ENCODE results near the gene B4GALT4. TPM values are rescaled to one million over a fixed set of nuclear protein-coding genes. Genes with fewer than 3 reads are reported as not detected.

B4GALT4 gene
- total and polyA plus RNA-seq, 2 of the 8 experiments (the other 6 are each of a cell fraction or from before 2014, with no cell fraction given): 14.6 to 44.7 TPM

- ChIA-PET POLR2A (ENCODE audit: partially characterized antibody) (no interaction called here), CTCF (ENCODE audit: partially characterized antibody) (interaction anchor here (0.5 kb wide), 1 partner anchor 185 kb away, joined by 3 read pairs; no protein-coding TSS in a partner anchor)
- H4K20me1 ChIP-seq (replicated peaks in 1 of 2; ENCODE audit: control insufficient read depth in 1 of 2, insufficient read depth in 2 of 2, low read length in 2 of 2): no peaks in the 10 kb centered on the region
- 86% methylated on average over 4 of the region's 4 CpGs; no CpG with 5 or more reads in 1 of the 2 experiments for WGBS, 2 experiments (ENCODE audit: extremely low coverage in 1 of 2, insufficient coverage in 1 of 2, insufficient read length in 1 of 2, insufficient replicate concordance in 2 of 2, low coverage in 1 of 2, low lambda C conversion rate in 2 of 2, missing lambda C conversion rate in 1 of 2)
- peak overlapping the region; percentile 13 for H2BK120ac ChIP-seq (replicated peaks; ENCODE audit: low read depth, low read length)
- H4K8ac ChIP-seq (ENCODE audit: extremely low read depth, insufficient read depth, low read length): no peak overlapping the region
- no peak overlapping the region for H4K5ac ChIP-seq (ENCODE audit: insufficient read length, low read depth, low read length)
- no peak overlapping the region for H3K23ac ChIP-seq (ENCODE audit: insufficient read length)
- FAIRE-seq: no peak
- H3K79me2 ChIP-seq (ENCODE audit: control insufficient read depth in 1 of 2, insufficient read depth in 2 of 2, low read length in 2 of 2): no peaks in the 10 kb centered on the region
- no peak overlapping the region for H4K91ac ChIP-seq (replicated peaks; ENCODE audit: insufficient read length, low read length)
- no peak overlapping the region for H2BK5ac ChIP-seq (ENCODE audit: low read depth, low read length)
- H3K23me2 ChIP-seq (ENCODE audit: low read depth, low read length): no peaks in the 10 kb centered on the region
- H3K79me1 ChIP-seq (ENCODE audit: low read depth, low read length): no peaks in the 10 kb centered on the region
- H3K56ac ChIP-seq (replicated peaks; ENCODE audit: insufficient read length, low read depth, low read length): no peak overlapping the region
- no peaks in the 10 kb centered on the region for H3K9me3 ChIP-seq (ENCODE audit: insufficient read depth in 2 of 2, low read depth in 1 of 2, low read length in 1 of 2)
- H3K27me3 ChIP-seq (replicated peaks in 1 of 4; ENCODE audit: control insufficient read depth in 3 of 4, extremely low read depth in 1 of 4, insufficient read depth in 3 of 4, low read length in 3 of 4): no peaks in the 10 kb centered on the region; a peak in 2 of 7 replicates
- no peak overlapping the region for H2BK15ac ChIP-seq (ENCODE audit: low read length)
- DNase-seq (ENCODE audit: low read depth in 1 of 2, low spot score in 2 of 2): no peak
- no peak overlapping the region for H3K4me3 ChIP-seq (ENCODE audit: extremely low read depth in 1 of 4, insufficient read depth in 2 of 4, low read depth in 3 of 4, low read length in 4 of 4)
- no peaks in the 10 kb centered on the region for H3K36me3 ChIP-seq (ENCODE audit: control insufficient read depth in 2 of 4, insufficient read depth in 4 of 4, low read length in 3 of 4)
- H3K4me1 ChIP-seq (replicated peaks in 1 of 4; ENCODE audit: control insufficient read depth in 3 of 4, insufficient read depth in 4 of 4, low read length in 3 of 4): peaks cover 0 to 8% (median 7%) of the 10 kb centered on the region in 4 experiments; a peak in 3 of 7 replicates
- H3K4me2 ChIP-seq (ENCODE audit: insufficient read depth in 1 of 2, low read depth in 2 of 2, low read length in 2 of 2): no peak overlapping the region
- no peak overlapping the region for H2BK12ac ChIP-seq (ENCODE audit: low read depth, low read length)
- no peak overlapping the region for H3K18ac ChIP-seq (ENCODE audit: extremely low read depth, low read length)
- no peak overlapping the region for H3K14ac ChIP-seq (ENCODE audit: insufficient read length)
- no peak overlapping the region for H2BK20ac ChIP-seq (ENCODE audit: low read length)
- no peak overlapping the region for H3K27ac ChIP-seq (ENCODE audit: low read depth, low read length)
- H3K4ac ChIP-seq (replicated peaks; ENCODE audit: insufficient read length, low read depth, low read length): no peak overlapping the region
- no peak overlapping the region for H3K9ac ChIP-seq (replicated peaks in 1 of 4; ENCODE audit: extremely low read depth in 1 of 4, low read depth in 3 of 4, low read length in 3 of 4)
- no peak overlapping the region for H2AK5ac ChIP-seq (ENCODE audit: low read depth, low read length)
- H2AFZ ChIP-seq (ENCODE audit: low read length): no peak overlapping the region
- no peak for TF ChIP-seq RXRA (IDR thresholded peaks at IDR 0.05; ENCODE audit: insufficient read depth, low read depth, low read length)
- no peak for TF ChIP-seq KDM5A (IDR thresholded peaks at IDR 0.05; ENCODE audit: low read length)
- no peak for TF ChIP-seq HDAC2 (IDR thresholded peaks at IDR 0.05; ENCODE audit: borderline replicate concordance in 1 of 2, low read depth in 2 of 2, low read length in 2 of 2)
- TF ChIP-seq YY1 (IDR thresholded peaks at IDR 0.05; ENCODE audit: low read depth, low read length): no peak
- TF ChIP-seq SRF (IDR thresholded peaks at IDR 0.05; ENCODE audit: low read depth, low read length): no peak
- no peak for TF ChIP-seq ASH2L (IDR thresholded peaks at IDR 0.05; ENCODE audit: low read length)
- no peak for TF ChIP-seq CHD2 (IDR thresholded peaks at IDR 0.05; ENCODE audit: low read length)
- TF ChIP-seq CBX8 (IDR thresholded peaks at IDR 0.05; ENCODE audit: borderline replicate concordance, low read depth, low read length): no peak
- no peak for TF ChIP-seq KDM1A (IDR thresholded peaks at IDR 0.05; ENCODE audit: borderline replicate concordance, low read length)
- no peak for TF ChIP-seq GTF2F1 (IDR thresholded peaks at IDR 0.05; ENCODE audit: borderline replicate concordance, low read depth, low read length)
- TF ChIP-seq SP4 (IDR thresholded peaks at IDR 0.05; ENCODE audit: low read length): no peak
- no peak for TF ChIP-seq ZNF274 (IDR thresholded peaks at IDR 0.05; ENCODE audit: borderline replicate concordance, extremely low read depth, low read length)
- TF ChIP-seq CEBPB (IDR thresholded peaks at IDR 0.05; ENCODE audit: low read depth, low read length): no peak
- no peak for TF ChIP-seq EGR1 (IDR thresholded peaks at IDR 0.05; ENCODE audit: borderline replicate concordance, low read depth, low read length)
- no peak for TF ChIP-seq SUZ12 (IDR thresholded peaks at IDR 0.05; ENCODE audit: low read length)
- no peak for TF ChIP-seq JUN (IDR thresholded peaks at IDR 0.05; ENCODE audit: low read depth, low read length)
Measured at GRCh38 chr3:119259821-119260220, 19.1 kb upstream of the B4GALT4 start.
